ENCODE measurements around the gene SLIT3.

The SLIT3 gene

GRCh38 chr5:168808051-168808616 lies 492.8 kb downstream of the SLIT3 start:
- no peaks in the 10 kb centered on the region for H3K36me3 ChIP-seq (ENCODE audit: control insufficient read depth, low read length)
- H3F3A ChIP-seq (ENCODE audit: control insufficient read depth, insufficient read depth), result no peaks in the 10 kb centered on the region
- no peaks in the 10 kb centered on the region for H3K79me2 ChIP-seq (ENCODE audit: control insufficient read depth, low read length)
- H3K27ac ChIP-seq (ENCODE audit: low read depth, low read length), result no peak overlapping the region
- H3K9me3 ChIP-seq (ENCODE audit: control insufficient read depth, insufficient read depth, low read length), result no peaks in the 10 kb centered on the region
- TF ChIP-seq CTCF (IDR thresholded peaks at IDR 0.05; ENCODE audit: low read depth, low read length, poor library complexity, severe bottlenecking) (no peak), EZH2phosphoT487 (IDR thresholded peaks at IDR 0.05; ENCODE audit: borderline replicate concordance, low read length) (no peak)
- H3K4me2 ChIP-seq (ENCODE audit: low read length), result no peak overlapping the region
- H3K4me3 ChIP-seq (ENCODE audit: low read length), result no peak overlapping the region
- H3K4me1 ChIP-seq (ENCODE audit: control insufficient read depth, low read length), result no peaks in the 10 kb centered on the region
- H3K9me2 ChIP-seq (replicated peaks; ENCODE audit: control insufficient read depth, low read length), result no peaks in the 10 kb centered on the region
- no peaks in the 10 kb centered on the region for H3K27me3 ChIP-seq (ENCODE audit: control insufficient read depth, low read length)
- no peaks in the 10 kb centered on the region for H4K20me1 ChIP-seq (ENCODE audit: control insufficient read depth, insufficient read depth, low read depth, low read length)

GRCh38 chr5:168807287-168807686 lies 493.7 kb downstream of the SLIT3 start:
- Histone ChIP-seq H3K27me3 (ENCODE audit: control insufficient read depth, low read length) (no peaks in the 10 kb centered on the region), H3K36me3 (ENCODE audit: control insufficient read depth, low read length) (no peaks in the 10 kb centered on the region), H3K9me3 (ENCODE audit: control insufficient read depth, insufficient read depth, low read length) (no peaks in the 10 kb centered on the region), H3K79me2 (ENCODE audit: control insufficient read depth, low read length) (no peaks in the 10 kb centered on the region), H3K9me2 (replicated peaks; ENCODE audit: control insufficient read depth, low read length) (no peaks in the 10 kb centered on the region), H4K20me1 (ENCODE audit: control insufficient read depth, insufficient read depth, low read depth, low read length) (no peaks in the 10 kb centered on the region), H3K4me2 (ENCODE audit: low read length) (no peak overlapping the region), H3K27ac (ENCODE audit: low read depth, low read length) (no peak overlapping the region), H3K4me3 (ENCODE audit: low read length) (no peak overlapping the region), H3K4me1 (ENCODE audit: control insufficient read depth, low read length) (no peaks in the 10 kb centered on the region), H3F3A (ENCODE audit: control insufficient read depth, insufficient read depth) (no peaks in the 10 kb centered on the region)
- TF ChIP-seq CTCF (IDR thresholded peaks at IDR 0.05; ENCODE audit: low read depth, low read length, poor library complexity, severe bottlenecking), result no peak
- no peak for TF ChIP-seq EZH2phosphoT487 (IDR thresholded peaks at IDR 0.05; ENCODE audit: borderline replicate concordance, low read length)

- no peaks in the 10 kb centered on the region for H3K9me2 ChIP-seq (replicated peaks; ENCODE audit: control insufficient read depth, low read length)
- no peaks in the 10 kb centered on the region for H3F3A ChIP-seq (ENCODE audit: control insufficient read depth, insufficient read depth)
- H4K20me1 ChIP-seq (ENCODE audit: control insufficient read depth, insufficient read depth, low read depth, low read length), result no peaks in the 10 kb centered on the region
- no peaks in the 10 kb centered on the region for H3K4me1 ChIP-seq (ENCODE audit: control insufficient read depth, low read length)
- no peak overlapping the region for H3K27ac ChIP-seq (ENCODE audit: low read depth, low read length)
- no peak for TF ChIP-seq CTCF (IDR thresholded peaks at IDR 0.05; ENCODE audit: low read depth, low read length, poor library complexity, severe bottlenecking)
- TF ChIP-seq EZH2phosphoT487 (IDR thresholded peaks at IDR 0.05; ENCODE audit: borderline replicate concordance, low read length), result no peak
- H3K79me2 ChIP-seq (ENCODE audit: control insufficient read depth, low read length), result no peaks in the 10 kb centered on the region
- no peaks in the 10 kb centered on the region for H3K9me3 ChIP-seq (ENCODE audit: control insufficient read depth, insufficient read depth, low read length)
- no peak overlapping the region for H3K4me2 ChIP-seq (ENCODE audit: low read length)
- H3K36me3 ChIP-seq (ENCODE audit: control insufficient read depth, low read length), result no peaks in the 10 kb centered on the region
- no peak overlapping the region for H3K4me3 ChIP-seq (ENCODE audit: low read length)
- peaks cover 4% of the 10 kb centered on the region; the same call in 1 of the 2 replicates for H3K27me3 ChIP-seq (ENCODE audit: control insufficient read depth, low read length)
These were observed 497.4 kb downstream of the SLIT3 start for GRCh38 chr5:168803541-168803940.

All from DOHH2 (cell line).